ENCODE measurements around the gene CNKSR1.

GRCh38 chr1:26197301-26197700 lies 20.0 kb downstream of the CNKSR1 start:
- TF ChIP-seq CTCF (IDR thresholded peaks at IDR 0.05) (no peak), ZFX (IDR thresholded peaks at IDR 0.05; ENCODE audit: borderline replicate concordance) (no peak)

All from 22Rv1 (cell line).